ENCODE results near the gene SEMA4B.
"Not testable (repeated sequence)": the region's sequence is repeated elsewhere in the genome, so short reads cannot be mapped to it uniquely, and the experiment has no call there.

SEMA4B gene

DNA sequence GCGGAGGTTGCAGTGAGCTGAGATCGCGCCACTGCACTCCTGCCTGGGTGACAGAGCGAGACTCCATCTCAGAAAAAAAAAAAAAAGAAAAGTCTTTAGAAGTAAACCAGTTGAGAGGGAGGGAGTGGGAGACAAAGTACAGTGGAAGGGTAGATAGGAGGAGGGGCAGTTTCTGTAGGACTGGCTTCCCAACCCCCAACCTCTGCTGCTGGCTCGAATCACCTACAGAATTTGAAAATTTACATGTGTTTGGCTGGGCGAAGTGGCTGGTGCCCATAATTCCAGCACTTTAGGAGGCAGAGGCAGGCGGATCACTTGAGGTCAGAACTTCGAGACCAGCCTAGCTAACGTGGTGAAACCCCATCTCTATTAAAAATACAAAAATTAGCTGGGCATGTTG lies 24.1 kb upstream of the SEMA4B start:
- TF ChIP-seq POU2F2 (IDR thresholded peaks at IDR 0.05; ENCODE audit: low read depth, low read length) (no peak), POLR2AphosphoS5 (IDR thresholded peaks at IDR 0.05; ENCODE audit: low read depth, low read length) (no peak), SPI1 (IDR thresholded peaks at IDR 0.05; ENCODE audit: low read depth, low read length) (no peak), PAX5 (IDR thresholded peaks at IDR 0.05; ENCODE audit: insufficient read depth, low read length, severe bottlenecking) (no peak), TAF1 (IDR thresholded peaks at IDR 0.05; ENCODE audit: low read depth, low read length) (no peak), POLR2A (IDR thresholded peaks at IDR 0.05; ENCODE audit: low read depth, low read length) (no peak)
- DNase-seq (ENCODE audit: insufficient read length, low spot score) (no peak), FAIRE-seq (no peak)

- FAIRE-seq (peak; percentile 55), DNase-seq (ENCODE audit: insufficient read length, low spot score) (no peak)
- TF ChIP-seq POU2F2 (IDR thresholded peaks at IDR 0.05; ENCODE audit: low read depth, low read length) (no peak), POLR2A (IDR thresholded peaks at IDR 0.05; ENCODE audit: low read depth, low read length) (no peak), PAX5 (IDR thresholded peaks at IDR 0.05; ENCODE audit: insufficient read depth, low read length, severe bottlenecking) (no peak), POLR2AphosphoS5 (IDR thresholded peaks at IDR 0.05; ENCODE audit: low read depth, low read length) (no peak), TAF1 (IDR thresholded peaks at IDR 0.05; ENCODE audit: low read depth, low read length) (no peak), SPI1 (IDR thresholded peaks at IDR 0.05; ENCODE audit: low read depth, low read length) (peak; percentile 73)
Measured at GRCh38 chr15:90178468-90179435, 22.4 kb upstream of the SEMA4B start.

DNA sequence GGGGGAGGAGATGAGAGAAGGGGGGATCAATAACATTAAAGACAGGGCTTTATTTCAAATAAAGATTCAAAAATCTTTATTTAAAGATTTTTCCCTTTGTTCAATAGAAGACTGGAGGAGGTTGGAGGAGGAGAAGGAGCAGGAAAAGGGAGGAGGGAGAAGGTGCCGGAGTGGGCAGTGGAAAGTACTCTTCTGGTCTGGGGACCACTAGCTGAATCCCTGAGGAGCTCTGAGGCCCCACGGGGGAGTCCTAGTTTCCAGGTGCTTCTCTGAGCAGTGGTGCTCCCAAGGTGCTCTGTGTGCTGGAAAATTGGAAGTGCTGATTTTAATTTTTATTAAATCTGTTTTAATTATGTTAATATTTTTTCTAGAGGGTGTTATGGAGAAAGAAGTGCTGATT lies 19.4 kb upstream of the SEMA4B start:
- TF ChIP-seq POU2F2 (IDR thresholded peaks at IDR 0.05; ENCODE audit: low read depth, low read length), result no peak
- no peak for TF ChIP-seq POLR2AphosphoS5 (IDR thresholded peaks at IDR 0.05; ENCODE audit: low read depth, low read length)
- no peak for TF ChIP-seq TAF1 (IDR thresholded peaks at IDR 0.05; ENCODE audit: low read depth, low read length)
- no peak for TF ChIP-seq SPI1 (IDR thresholded peaks at IDR 0.05; ENCODE audit: low read depth, low read length)
- no peak for TF ChIP-seq PAX5 (IDR thresholded peaks at IDR 0.05; ENCODE audit: insufficient read depth, low read length, severe bottlenecking)
- no peak for TF ChIP-seq POLR2A (IDR thresholded peaks at IDR 0.05; ENCODE audit: low read depth, low read length)
- FAIRE-seq (no peak), DNase-seq (ENCODE audit: insufficient read length, low spot score) (no peak)

GRCh38 chr15:90184119-90184785 lies 16.9 kb upstream of the SEMA4B start:
- DNase-seq (ENCODE audit: insufficient read length, low spot score), result no peak
- TF ChIP-seq SPI1 (IDR thresholded peaks at IDR 0.05; ENCODE audit: low read depth, low read length) (no peak), POLR2AphosphoS5 (IDR thresholded peaks at IDR 0.05; ENCODE audit: low read depth, low read length) (no peak), POLR2A (IDR thresholded peaks at IDR 0.05; ENCODE audit: low read depth, low read length) (no peak), POU2F2 (IDR thresholded peaks at IDR 0.05; ENCODE audit: low read depth, low read length) (no peak), TAF1 (IDR thresholded peaks at IDR 0.05; ENCODE audit: low read depth, low read length) (no peak), PAX5 (IDR thresholded peaks at IDR 0.05; ENCODE audit: insufficient read depth, low read length, severe bottlenecking) (no peak)
- FAIRE-seq, result peak; percentile 91

DNA sequence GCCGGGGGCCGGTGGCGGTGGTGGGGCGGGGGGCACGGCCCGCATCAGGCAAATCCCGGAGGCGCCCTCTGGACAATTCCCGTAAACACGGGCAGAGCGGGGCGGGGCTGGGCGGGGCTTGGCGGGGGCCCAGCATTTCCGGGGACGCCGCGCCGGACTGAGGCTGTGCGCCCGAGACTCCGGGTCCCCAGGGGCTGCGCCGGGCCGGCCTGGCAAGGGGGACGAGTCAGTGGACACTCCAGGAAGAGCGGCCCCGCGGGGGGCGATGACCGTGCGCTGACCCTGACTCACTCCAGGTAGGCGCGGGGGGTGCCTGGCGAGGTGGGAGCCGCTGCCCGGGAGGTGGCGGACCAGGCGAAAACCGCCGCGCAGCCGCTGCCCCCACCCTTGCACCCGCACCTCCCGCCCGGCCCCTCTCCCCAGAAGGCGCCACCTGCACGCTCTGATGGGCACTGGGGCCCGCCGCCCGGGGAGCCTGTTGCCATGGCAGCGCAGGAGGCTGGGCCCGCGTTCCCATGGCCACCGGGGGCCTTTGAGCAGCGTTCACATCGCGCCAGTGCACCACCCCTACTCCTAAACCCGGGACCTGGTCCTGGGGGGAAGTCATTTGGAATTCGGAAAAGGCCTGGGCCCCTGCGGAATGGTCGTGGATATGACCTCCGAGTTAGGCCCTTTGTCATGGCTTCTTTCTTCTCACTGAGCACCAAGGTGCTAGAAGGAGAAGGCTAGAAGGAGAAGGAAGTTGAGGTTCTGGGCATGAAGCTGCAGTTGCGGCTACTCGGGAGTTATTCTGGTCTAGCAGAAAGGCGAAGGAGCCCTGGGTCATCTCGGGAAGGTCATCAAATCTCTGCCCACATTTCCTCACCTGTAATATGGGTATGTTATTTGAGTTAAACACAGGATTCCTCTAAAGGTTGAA lies 16.1 kb upstream of the SEMA4B start:
- peak; percentile 78 for DNase-seq (ENCODE audit: insufficient read length, low spot score)
- peak; percentile 84 for FAIRE-seq
- TF ChIP-seq SPI1 (IDR thresholded peaks at IDR 0.05; ENCODE audit: low read depth, low read length) (no peak), TAF1 (IDR thresholded peaks at IDR 0.05; ENCODE audit: low read depth, low read length) (no peak), POLR2A (IDR thresholded peaks at IDR 0.05; ENCODE audit: low read depth, low read length) (no peak), POLR2AphosphoS5 (IDR thresholded peaks at IDR 0.05; ENCODE audit: low read depth, low read length) (no peak), PAX5 (IDR thresholded peaks at IDR 0.05; ENCODE audit: insufficient read depth, low read length, severe bottlenecking) (peak; percentile 84), POU2F2 (IDR thresholded peaks at IDR 0.05; ENCODE audit: low read depth, low read length) (no peak)

DNA sequence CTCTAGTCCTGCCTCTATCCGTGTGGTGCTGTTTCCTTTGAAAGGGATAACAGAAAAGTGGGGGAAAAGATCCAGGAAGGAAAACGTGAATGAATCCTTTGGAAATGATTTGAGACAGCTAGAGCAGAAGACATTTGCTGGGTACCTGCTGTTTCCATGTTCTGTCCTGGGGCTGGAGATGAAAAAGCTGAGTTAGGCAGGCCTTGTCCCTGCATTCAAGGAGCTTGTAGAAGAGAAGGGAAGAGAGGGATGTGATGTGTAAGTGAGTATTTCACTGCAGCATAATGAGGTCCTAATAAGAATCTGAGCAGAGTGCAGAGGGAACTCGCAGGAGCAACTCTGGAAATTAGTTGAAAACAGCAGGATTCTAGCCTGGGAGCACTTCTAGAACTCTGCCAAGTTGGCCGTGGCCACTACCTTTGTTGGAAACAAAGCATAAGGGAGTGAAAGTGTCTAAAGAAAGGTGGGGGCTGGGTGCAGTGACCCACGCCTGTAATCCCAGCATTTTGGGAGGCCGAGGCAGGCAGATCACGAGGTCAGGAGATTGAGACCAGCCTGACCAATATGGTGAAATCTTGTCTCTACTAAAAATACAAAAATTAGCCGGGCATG lies 13.8 kb upstream of the SEMA4B start:
- DNase-seq (ENCODE audit: insufficient read length, low spot score) (no peak), FAIRE-seq (no peak)
- no peak for TF ChIP-seq TAF1 (IDR thresholded peaks at IDR 0.05; ENCODE audit: low read depth, low read length)
- no peak for TF ChIP-seq POU2F2 (IDR thresholded peaks at IDR 0.05; ENCODE audit: low read depth, low read length)
- TF ChIP-seq PAX5 (IDR thresholded peaks at IDR 0.05; ENCODE audit: insufficient read depth, low read length, severe bottlenecking), result no peak
- no peak for TF ChIP-seq POLR2A (IDR thresholded peaks at IDR 0.05; ENCODE audit: low read depth, low read length)
- TF ChIP-seq POLR2AphosphoS5 (IDR thresholded peaks at IDR 0.05; ENCODE audit: low read depth, low read length), result no peak
- no peak for TF ChIP-seq SPI1 (IDR thresholded peaks at IDR 0.05; ENCODE audit: low read depth, low read length)

GRCh38 chr15:90188065-90188464 lies 13.1 kb upstream of the SEMA4B start:
- not testable (repeated sequence) for FAIRE-seq; DNase-seq (ENCODE audit: insufficient read length, low spot score)

GRCh38 chr15:90188914-90189748 lies 12.0 kb upstream of the SEMA4B start:
- no peak for DNase-seq (ENCODE audit: insufficient read length, low spot score)
- TF ChIP-seq PAX5 (IDR thresholded peaks at IDR 0.05; ENCODE audit: insufficient read depth, low read length, severe bottlenecking), result no peak
- TF ChIP-seq TAF1 (IDR thresholded peaks at IDR 0.05; ENCODE audit: low read depth, low read length), result no peak
- TF ChIP-seq POLR2A (IDR thresholded peaks at IDR 0.05; ENCODE audit: low read depth, low read length), result no peak
- TF ChIP-seq POU2F2 (IDR thresholded peaks at IDR 0.05; ENCODE audit: low read depth, low read length), result no peak
- no peak for TF ChIP-seq POLR2AphosphoS5 (IDR thresholded peaks at IDR 0.05; ENCODE audit: low read depth, low read length)
- TF ChIP-seq SPI1 (IDR thresholded peaks at IDR 0.05; ENCODE audit: low read depth, low read length), result peak; percentile 69
- no peak for FAIRE-seq
